HepG2 (cell line): ENCODE measurements around the gene PPP1R9B. TPM values are rescaled to one million over a fixed set of nuclear protein-coding genes. Genes with fewer than 3 reads are reported as not detected.

Source experiments
- ATF7-NPFF ChIP-seq: sonication (generic); formaldehyde crosslinking; IDR thresholded peaks from 2 replicates; pipeline ENCODE4 v1.8.1; 2023; ENCODE audit warnings: mild to moderate bottlenecking, low read depth, missing genetic modification reagents, moderate library complexity
- BORCS8-MEF2B ChIP-seq: sonication (generic); formaldehyde crosslinking; IDR thresholded peaks from 2 replicates; pipeline ENCODE4 v1.8.0; 2022; ENCODE audit warnings: mild to moderate bottlenecking, missing genetic modification reagents
- CEBPG ChIP-seq: IDR thresholded peaks from 2 replicates; pipeline ENCODE4 v1.6.1; 2016
- FOXO1 ChIP-seq: sonication (generic); formaldehyde crosslinking; IDR thresholded peaks from 2 replicates; pipeline ENCODE4 v1.4.0; 2020; ENCODE audit warnings: missing genetic modification reagents
- KAT7 ChIP-seq: IDR thresholded peaks from 2 replicates; pipeline ENCODE4 v1.6.1; 2018; ENCODE audit warnings: borderline replicate concordance, missing compliant biosample characterization
- MBNL3 ChIP-seq: fragments of 250-450 bp; sonication (Bioruptor Pico); conservative IDR thresholded peaks from 2 replicates; pipeline ENCODE4 v1.8.0; 2022; ENCODE audit warnings: mild to moderate bottlenecking, inconsistent platforms
- NFYC ChIP-seq: IDR thresholded peaks from 2 replicates; pipeline ENCODE4 v1.6.1; 2016; ENCODE audit warnings: missing genetic modification reagents, missing compliant biosample characterization
- PAF1 ChIP-seq: IDR thresholded peaks from 2 replicates; pipeline ENCODE4 v1.6.1; 2016; ENCODE audit warnings: missing genetic modification reagents, missing compliant biosample characterization
- POGZ ChIP-seq: sonication (generic); formaldehyde crosslinking; IDR thresholded peaks from 2 replicates; pipeline ENCODE4 v1.4.0; 2020; ENCODE audit warnings: mild to moderate bottlenecking, missing genetic modification reagents
- RCOR2 ChIP-seq: IDR thresholded peaks from 2 replicates; pipeline ENCODE4 v1.6.1; 2016; ENCODE audit warnings: missing biosample characterization, missing genetic modification reagents
- REPIN1 ChIP-seq: sonication (generic); formaldehyde crosslinking; IDR thresholded peaks from 2 replicates; pipeline ENCODE4 v1.8.0; 2022; ENCODE audit warnings: missing genetic modification reagents, low read depth, mild to moderate bottlenecking, borderline replicate concordance
- RNF2 ChIP-seq: fragments of 450-650 bp; conservative IDR thresholded peaks from 2 replicates; pipeline ENCODE4 v1.6.1; 2016; ENCODE audit warnings: low read depth
- SPEN ChIP-seq: sonication (generic); formaldehyde crosslinking; IDR thresholded peaks from 2 replicates; pipeline ENCODE4 v1.5.1; 2020; ENCODE audit warnings: low read depth, mild to moderate bottlenecking, missing genetic modification reagents
- SRF ChIP-seq: IDR thresholded peaks from 2 replicates; pipeline ENCODE4 v1.6.1; 2011; ENCODE audit warnings: mild to moderate bottlenecking, low read depth, low read length, moderate library complexity
- TOPORS ChIP-seq: sonication (generic); formaldehyde crosslinking; IDR thresholded peaks from 2 replicates; pipeline ENCODE4 v1.8.0; 2023; ENCODE audit warnings: mild to moderate bottlenecking, missing genetic modification reagents
- TSC22D2 ChIP-seq: sonication (generic); formaldehyde crosslinking; IDR thresholded peaks from 2 replicates; pipeline ENCODE4 v1.5.1; 2020; ENCODE audit warnings: missing genetic modification reagents, mild to moderate bottlenecking, borderline replicate concordance
- YEATS2 ChIP-seq: sonication (generic); formaldehyde crosslinking; IDR thresholded peaks from 2 replicates; pipeline ENCODE4 v1.4.0; 2020; ENCODE audit warnings: missing genetic modification reagents, borderline replicate concordance
- YEATS4 ChIP-seq: sonication (generic); formaldehyde crosslinking; IDR thresholded peaks from 2 replicates; pipeline ENCODE4 v1.4.0; 2020; ENCODE audit warnings: missing genetic modification reagents, borderline replicate concordance
- ZFP36L2 ChIP-seq: sonication (generic); formaldehyde crosslinking; IDR thresholded peaks from 2 replicates; pipeline ENCODE4 v1.4.0; 2020; ENCODE audit warnings: missing genetic modification reagents
- ZNF205 ChIP-seq: IDR thresholded peaks from 2 replicates; pipeline ENCODE4 v1.6.1; 2018; ENCODE audit warnings: missing biosample characterization, missing genetic modification reagents
- ZNF329 ChIP-seq: sonication (generic); formaldehyde crosslinking; IDR thresholded peaks from 2 replicates; pipeline ENCODE4 v1.9.0; 2021; ENCODE audit warnings: low read depth, mild to moderate bottlenecking, missing genetic modification reagents
- polyA plus RNA-seq, 8 experiments: library from polyadenylated mRNA; depleted of rRNA in 3 of 8; stranded (reverse) in 7 of 8; unstranded in 1 of 8; fragments of >200 nt; fragmentation: Illumina TruSeq in 4 of 8; extraction: Trizol in 4 of 8; gene quantifications; 2 replicates each; pipeline versions ENCODE4 v1.2.1 to v1.2.3, GENCODE V29; 2011 to 2016; ENCODE audit warnings: low read depth in 4 of 8, missing spikeins in 1 of 8, mixed read lengths in 1 of 8; ENCODE audit not compliant: insufficient read depth in 1 of 8
- total RNA-seq, 5 experiments: library from RNA; depleted of rRNA; stranded (reverse); fragments of >200 nt; fragmentation: Illumina TruSeq; extraction: Trizol; gene quantifications; 2 replicates each; pipeline ENCODE4 v1.2.3, GENCODE V29; 2016; ENCODE audit warnings: low read depth in 1 of 5
- TF ChIP-seq, protein P1 (sequence below): sonication (generic); formaldehyde crosslinking; IDR thresholded peaks from 2 replicates; pipeline ENCODE4 v1.4.0; 2020; ENCODE audit warnings: missing genetic modification reagents, low read depth, mild to moderate bottlenecking, borderline replicate concordance
- TF ChIP-seq, protein P2 (sequence below): sonication (generic); formaldehyde crosslinking; IDR thresholded peaks from 2 replicates; pipeline ENCODE4 v1.8.0; 2022; ENCODE audit warnings: missing genetic modification reagents, mild to moderate bottlenecking, inconsistent platforms, borderline replicate concordance
- TF ChIP-seq, protein P3 (sequence below): sonication (generic); formaldehyde crosslinking; IDR thresholded peaks from 2 replicates; pipeline ENCODE4 v1.8.1; 2023; ENCODE audit warnings: mild to moderate bottlenecking, missing genetic modification reagents

PPP1R9B gene
- total and polyA plus RNA-seq, 2 of the 13 experiments (the other 11 are each of a cell fraction or from before 2014, with no cell fraction given), result 9.4 to 15.8 TPM

DNA sequence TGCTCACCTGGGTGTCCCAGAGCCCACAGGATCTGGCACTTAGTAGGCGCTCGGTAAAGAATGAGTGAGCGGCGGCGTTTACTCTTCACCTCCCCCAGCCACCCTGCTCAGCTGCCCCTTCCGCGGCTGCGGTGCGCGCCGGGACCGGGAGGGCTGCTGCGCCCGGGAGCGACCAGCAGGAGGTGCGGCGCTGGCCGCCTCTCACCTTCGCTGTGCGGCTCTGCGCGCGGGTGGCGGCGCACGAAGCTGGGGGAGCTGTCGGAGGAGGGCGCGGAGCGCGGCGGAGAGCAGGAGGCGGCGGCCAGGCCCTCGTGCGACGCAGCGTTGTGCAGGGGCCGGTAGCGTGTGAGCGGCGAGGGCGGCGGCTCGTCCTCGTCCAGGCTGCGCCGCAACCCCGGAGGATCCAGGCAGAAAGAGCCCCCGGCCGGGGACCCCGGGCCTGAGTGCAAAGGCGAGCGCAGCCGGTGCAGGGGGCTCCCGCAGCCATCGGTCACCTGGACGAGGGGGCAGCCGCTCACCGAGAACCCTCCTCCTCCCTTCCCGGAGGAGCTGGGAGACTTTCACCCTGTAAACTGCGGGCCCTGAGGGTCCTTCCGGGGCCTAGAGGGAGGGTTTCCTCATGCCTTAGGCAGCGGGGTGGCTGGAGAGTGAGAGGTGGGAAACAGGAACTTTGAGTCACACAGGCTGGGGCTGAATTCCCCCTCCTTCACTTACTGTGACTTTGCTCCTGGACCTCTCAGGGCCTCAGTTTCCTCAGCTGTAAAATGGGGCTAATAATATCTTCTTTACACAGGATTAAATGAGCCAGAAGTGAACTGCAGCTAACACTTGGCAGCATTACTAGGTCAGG is 33.0 kb downstream of the PPP1R9B start (continued):
- TF ChIP-seq PAF1 (CRISPR knock-in tag) (no peak), KAT7 (CRISPR knock-in tag) (peak; percentile 46; the same call in 1 of the 2 replicates), SPEN (CRISPR knock-in tag) (peak; percentile 58; the same call in 1 of the 2 replicates), RNF2 (0 out of 2 replicates have a peak, but pooled peaks have one; percentile 41), POGZ (0 out of 2 replicates have a peak, but pooled peaks have one; percentile 47), TOPORS (no peak), YEATS4 (CRISPR knock-in tag) (peak; percentile 26; the same call in 1 of the 2 replicates), NFYC (CRISPR knock-in tag) (no peak), BORCS8-MEF2B (CRISPR knock-in tag) (0 out of 2 replicates have a peak, but pooled peaks have one; percentile 28), CEBPG (CRISPR knock-in tag) (no peak), REPIN1 (CRISPR knock-in tag) (no peak), ZNF205 (CRISPR knock-in tag) (0 out of 2 replicates have a peak, but pooled peaks have one; percentile 31), MBNL3 (CRISPR knock-in tag) (no peak), ZFP36L2 (CRISPR knock-in tag) (no peak), SRF (no peak), FOXO1 (peak; percentile 13; the same call in 1 of the 2 replicates), ZNF329 (CRISPR knock-in tag) (0 out of 2 replicates have a peak, but pooled peaks have one; percentile 29), ATF7-NPFF (peak; percentile 65; the same call in 1 of the 2 replicates), YEATS2 (CRISPR knock-in tag) (no peak), TSC22D2 (CRISPR knock-in tag) (0 out of 2 replicates have a peak, but pooled peaks have one; percentile 39), RCOR2 (CRISPR knock-in tag) (0 out of 2 replicates have a peak, but pooled peaks have one; percentile 15)
- TF ChIP-seq, protein P1, sequence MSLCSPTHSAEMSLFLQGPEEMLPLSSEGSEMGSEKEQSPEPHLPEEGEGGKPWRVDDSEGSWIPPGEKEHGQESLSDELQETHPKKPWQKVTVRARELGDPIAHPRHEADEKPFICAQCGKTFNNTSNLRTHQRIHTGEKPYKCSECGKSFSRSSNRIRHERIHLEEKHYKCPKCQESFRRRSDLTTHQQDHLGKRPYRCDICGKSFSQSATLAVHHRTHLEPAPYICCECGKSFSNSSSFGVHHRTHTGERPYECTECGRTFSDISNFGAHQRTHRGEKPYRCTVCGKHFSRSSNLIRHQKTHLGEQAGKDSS, result peak; percentile 74; the same call in 1 of the 2 replicates
- TF ChIP-seq, protein P2, sequence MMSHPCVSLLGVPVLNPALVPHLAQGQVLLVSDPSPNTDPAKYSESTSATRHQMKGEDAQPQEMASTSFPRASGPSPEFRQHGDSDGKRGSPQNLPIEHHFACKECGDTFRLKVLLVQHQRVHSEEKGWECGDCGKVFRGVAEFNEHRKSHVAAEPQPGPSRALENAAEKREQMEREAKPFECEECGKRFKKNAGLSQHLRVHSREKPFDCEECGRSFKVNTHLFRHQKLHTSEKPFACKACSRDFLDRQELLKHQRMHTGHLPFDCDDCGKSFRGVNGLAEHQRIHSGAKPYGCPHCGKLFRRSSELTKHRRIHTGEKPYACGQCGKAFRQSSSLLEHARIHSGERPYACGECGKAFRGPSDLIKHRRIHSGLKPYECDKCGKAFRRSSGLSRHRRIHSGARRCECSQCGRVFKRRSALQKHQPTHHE (CRISPR knock-in tag), result 0 out of 2 replicates have a peak, but pooled peaks have one; percentile 55
- TF ChIP-seq, protein P3, sequence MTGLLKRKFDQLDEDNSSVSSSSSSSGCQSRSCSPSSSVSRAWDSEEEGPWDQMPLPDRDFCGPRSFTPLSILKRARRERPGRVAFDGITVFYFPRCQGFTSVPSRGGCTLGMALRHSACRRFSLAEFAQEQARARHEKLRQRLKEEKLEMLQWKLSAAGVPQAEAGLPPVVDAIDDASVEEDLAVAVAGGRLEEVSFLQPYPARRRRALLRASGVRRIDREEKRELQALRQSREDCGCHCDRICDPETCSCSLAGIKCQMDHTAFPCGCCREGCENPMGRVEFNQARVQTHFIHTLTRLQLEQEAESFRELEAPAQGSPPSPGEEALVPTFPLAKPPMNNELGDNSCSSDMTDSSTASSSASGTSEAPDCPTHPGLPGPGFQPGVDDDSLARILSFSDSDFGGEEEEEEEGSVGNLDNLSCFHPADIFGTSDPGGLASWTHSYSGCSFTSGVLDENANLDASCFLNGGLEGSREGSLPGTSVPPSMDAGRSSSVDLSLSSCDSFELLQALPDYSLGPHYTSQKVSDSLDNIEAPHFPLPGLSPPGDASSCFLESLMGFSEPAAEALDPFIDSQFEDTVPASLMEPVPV (CRISPR knock-in tag), result no peak
